ENCODE measurements around the gene ITPR3. TPM values are rescaled to one million over a fixed set of nuclear protein-coding genes. Genes with fewer than 3 reads are reported as not detected.
"Not testable (repeated sequence)": the region's sequence is repeated elsewhere in the genome, so short reads cannot be mapped to it uniquely, and the experiment has no call there.

Gene ITPR3
- total RNA-seq, 1 donor from 2014 or later = 0.34 TPM

DNA sequence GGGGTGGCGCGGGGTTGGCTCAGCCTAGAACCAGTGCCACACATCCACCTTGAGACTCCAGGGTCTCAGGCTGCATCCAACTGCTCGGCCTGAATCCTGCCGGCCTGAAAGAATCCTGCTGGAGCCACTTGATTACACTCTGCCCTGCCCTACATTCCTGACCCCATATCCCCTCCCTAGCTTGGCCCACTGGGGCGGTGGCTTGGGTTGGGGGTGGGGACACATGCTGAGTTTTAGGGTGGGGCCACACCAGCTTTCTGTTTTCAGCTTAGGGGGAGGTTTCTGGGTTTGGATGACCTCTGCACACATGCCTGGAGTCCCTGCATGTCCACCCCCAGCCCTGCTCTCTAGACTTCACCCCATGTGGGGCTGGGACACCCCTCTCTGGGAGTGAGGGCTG, 6.8 kb downstream of the ITPR3 start:
- no peak overlapping the region for H3K27ac Mint-ChIP-seq (ENCODE audit: unreplicated experiment)
- TF ChIP-seq, protein P1, sequence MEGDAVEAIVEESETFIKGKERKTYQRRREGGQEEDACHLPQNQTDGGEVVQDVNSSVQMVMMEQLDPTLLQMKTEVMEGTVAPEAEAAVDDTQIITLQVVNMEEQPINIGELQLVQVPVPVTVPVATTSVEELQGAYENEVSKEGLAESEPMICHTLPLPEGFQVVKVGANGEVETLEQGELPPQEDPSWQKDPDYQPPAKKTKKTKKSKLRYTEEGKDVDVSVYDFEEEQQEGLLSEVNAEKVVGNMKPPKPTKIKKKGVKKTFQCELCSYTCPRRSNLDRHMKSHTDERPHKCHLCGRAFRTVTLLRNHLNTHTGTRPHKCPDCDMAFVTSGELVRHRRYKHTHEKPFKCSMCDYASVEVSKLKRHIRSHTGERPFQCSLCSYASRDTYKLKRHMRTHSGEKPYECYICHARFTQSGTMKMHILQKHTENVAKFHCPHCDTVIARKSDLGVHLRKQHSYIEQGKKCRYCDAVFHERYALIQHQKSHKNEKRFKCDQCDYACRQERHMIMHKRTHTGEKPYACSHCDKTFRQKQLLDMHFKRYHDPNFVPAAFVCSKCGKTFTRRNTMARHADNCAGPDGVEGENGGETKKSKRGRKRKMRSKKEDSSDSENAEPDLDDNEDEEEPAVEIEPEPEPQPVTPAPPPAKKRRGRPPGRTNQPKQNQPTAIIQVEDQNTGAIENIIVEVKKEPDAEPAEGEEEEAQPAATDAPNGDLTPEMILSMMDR (IDR thresholded peaks at IDR 0.05; ENCODE audit: partially characterized antibody, unreplicated experiment) = no peak
- H3K4me3 Mint-ChIP-seq (ENCODE audit: unreplicated experiment) = no peak overlapping the region

DNA sequence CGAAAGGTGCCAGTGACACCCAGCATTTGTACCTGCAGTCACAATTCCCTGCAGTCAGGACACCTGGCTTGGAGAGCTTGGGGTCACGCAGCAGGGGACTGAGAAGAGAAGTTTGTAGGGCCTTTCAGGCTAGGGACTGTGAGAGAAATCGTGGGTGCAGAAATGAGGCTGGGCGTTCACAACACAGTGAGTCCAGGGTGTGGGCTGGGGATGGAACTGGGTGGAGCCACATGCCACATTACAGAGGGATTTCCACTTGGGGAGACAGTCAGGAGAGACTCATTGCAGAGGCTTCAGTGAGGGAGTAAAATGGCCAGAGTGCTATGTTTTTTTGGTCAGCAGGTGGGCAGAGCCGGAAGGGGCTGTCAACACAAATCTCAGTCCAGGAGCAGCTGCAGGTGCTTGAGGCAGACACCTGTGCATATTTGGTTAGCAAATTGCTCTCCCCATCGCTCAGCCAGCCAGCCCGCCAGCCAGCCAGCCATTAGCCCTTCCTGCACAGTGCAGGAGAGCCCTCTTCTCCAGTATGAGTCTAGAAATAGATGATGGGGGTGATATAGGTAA, 7.4 kb downstream of the ITPR3 start:
- no peak overlapping the region for H3K27ac Mint-ChIP-seq (ENCODE audit: unreplicated experiment)

More for the DNA sequence above, 6.8 kb downstream of the ITPR3 start:
- peaks cover 22% of the 10 kb centered on the region for H3K27me3 Mint-ChIP-seq (ENCODE audit: unreplicated experiment)
- peaks cover 14% of the 10 kb centered on the region for H3K4me1 Mint-ChIP-seq (ENCODE audit: low read depth, unreplicated experiment)
- no peak for DNase-seq
- peaks cover 3% of the 10 kb centered on the region for H3K9me3 Mint-ChIP-seq (ENCODE audit: unreplicated experiment)
- H3K36me3 Mint-ChIP-seq (ENCODE audit: unreplicated experiment) = no peaks in the 10 kb centered on the region

DNA sequence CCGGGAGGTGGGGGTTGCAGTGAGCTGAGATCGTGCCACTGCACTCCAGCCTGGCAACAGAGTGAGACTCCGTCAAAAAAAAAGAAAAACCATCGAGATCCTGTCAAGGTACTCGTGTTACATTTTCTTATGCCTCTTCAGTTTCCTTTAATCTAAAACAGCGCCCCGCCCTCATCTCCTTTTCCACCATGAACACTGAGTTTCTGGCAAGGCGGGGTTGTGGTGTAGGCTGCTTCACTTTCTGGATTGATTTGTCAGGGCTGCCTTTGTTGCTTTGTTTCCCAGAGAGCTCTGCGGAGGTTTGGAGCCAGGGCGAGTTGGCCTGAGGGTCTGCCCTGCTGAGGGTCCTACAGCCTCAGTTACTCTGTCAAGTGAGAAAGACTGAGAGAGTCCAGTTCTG, 8.9 kb downstream of the ITPR3 start:
- Mint-ChIP-seq H3K27ac (ENCODE audit: unreplicated experiment) (no peak overlapping the region), H3K36me3 (ENCODE audit: unreplicated experiment) (no peaks in the 10 kb centered on the region), H3K9me3 (ENCODE audit: unreplicated experiment) (peaks cover 4% of the 10 kb centered on the region), H3K4me3 (ENCODE audit: unreplicated experiment) (no peak overlapping the region), H3K27me3 (ENCODE audit: unreplicated experiment) (peaks cover 11% of the 10 kb centered on the region), H3K4me1 (ENCODE audit: low read depth, unreplicated experiment) (peaks cover 11% of the 10 kb centered on the region)
- TF ChIP-seq, protein P1 (IDR thresholded peaks at IDR 0.05; ENCODE audit: partially characterized antibody, unreplicated experiment) = no peak
- DNase-seq = no peak

More for the DNA sequence above, 7.4 kb downstream of the ITPR3 start:
- H3K9me3 Mint-ChIP-seq (ENCODE audit: unreplicated experiment) = peaks cover 2% of the 10 kb centered on the region
- DNase-seq = no peak
- peaks cover 19% of the 10 kb centered on the region for H3K27me3 Mint-ChIP-seq (ENCODE audit: unreplicated experiment)
- no peaks in the 10 kb centered on the region for H3K36me3 Mint-ChIP-seq (ENCODE audit: unreplicated experiment)
- TF ChIP-seq, protein P1 (IDR thresholded peaks at IDR 0.05; ENCODE audit: partially characterized antibody, unreplicated experiment) = no peak
- peaks cover 14% of the 10 kb centered on the region for H3K4me1 Mint-ChIP-seq (ENCODE audit: low read depth, unreplicated experiment)
- H3K4me3 Mint-ChIP-seq (ENCODE audit: unreplicated experiment) = no peak overlapping the region

- not testable (repeated sequence) for H3K4me3 Mint-ChIP-seq (ENCODE audit: unreplicated experiment); H3K9me3 Mint-ChIP-seq (ENCODE audit: unreplicated experiment); H3K27ac Mint-ChIP-seq (ENCODE audit: unreplicated experiment); DNase-seq; H3K36me3 Mint-ChIP-seq (ENCODE audit: unreplicated experiment)
- H3K4me1 Mint-ChIP-seq (ENCODE audit: low read depth, unreplicated experiment) = peaks cover 11% of the 10 kb centered on the region
- H3K27me3 Mint-ChIP-seq (ENCODE audit: unreplicated experiment) = peaks cover 12% of the 10 kb centered on the region
Measured at GRCh38 chr6:33631521-33631920, 10.4 kb downstream of the ITPR3 start.

DNA sequence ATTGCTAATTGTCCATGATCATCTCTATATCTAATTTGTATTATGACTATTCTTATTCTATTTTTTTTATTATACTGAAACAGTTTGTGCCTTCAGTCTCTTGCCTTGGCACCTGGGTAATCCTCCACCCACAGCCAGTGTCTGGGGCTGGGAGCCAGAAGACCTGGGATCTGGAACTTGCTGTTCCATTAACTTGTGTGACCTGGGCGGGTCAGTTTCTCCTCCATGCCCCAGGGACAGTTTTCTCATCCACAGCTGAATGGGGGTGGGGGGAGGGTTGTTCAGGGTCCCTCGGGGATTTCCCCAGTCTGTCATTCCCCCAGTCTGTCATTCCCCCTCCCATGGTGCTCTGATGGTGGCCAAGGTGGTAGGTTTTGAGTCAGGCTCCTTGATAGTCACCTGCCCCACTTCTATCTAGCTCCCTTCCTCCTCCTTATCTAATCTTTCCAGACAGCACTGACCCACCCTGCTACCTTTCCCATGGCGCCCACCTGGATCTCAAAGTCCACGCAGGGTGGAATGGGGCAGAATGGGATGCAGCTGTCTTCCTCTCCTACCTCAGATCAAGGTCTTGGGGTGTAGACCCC, 10.9 kb downstream of the ITPR3 start:
- Mint-ChIP-seq H3K36me3 (ENCODE audit: unreplicated experiment) (no peaks in the 10 kb centered on the region), H3K4me1 (ENCODE audit: low read depth, unreplicated experiment) (peaks cover 11% of the 10 kb centered on the region), H3K27ac (ENCODE audit: unreplicated experiment) (no peak overlapping the region), H3K9me3 (ENCODE audit: unreplicated experiment) (peaks cover 4% of the 10 kb centered on the region), H3K4me3 (ENCODE audit: unreplicated experiment) (no peak overlapping the region), H3K27me3 (ENCODE audit: unreplicated experiment) (peaks cover 12% of the 10 kb centered on the region)
- no peak for DNase-seq
- TF ChIP-seq, protein P1 (IDR thresholded peaks at IDR 0.05; ENCODE audit: partially characterized antibody, unreplicated experiment) = no peak

All from glutamatergic neuron (in vitro differentiated cells).